GM23338 (cell line): ENCODE data around the gene ZNF622.

Source experiments
- EZH2phosphoT487 ChIP-seq: fragments of 200-600 bp; sonication (generic); IDR thresholded peaks from one replicate; pipeline ENCODE4 v1.8.1; 2018; ENCODE audit warnings: antibody characterized with exemption; ENCODE audit not compliant: unreplicated experiment
- TF ChIP-seq, protein P1 (sequence below), 2 experiments: fragments of 200-600 bp in 1 of 2; sonication (generic) in 1 of 2; conservative IDR thresholded peaks; 2 replicates each; pipeline versions ENCODE4 v1.5.1 to v1.6.1; 2016 to 2017; ENCODE audit warnings: antibody characterized with exemption in 2 of 2, low read depth in 2 of 2, mild to moderate bottlenecking in 2 of 2, moderate library complexity in 1 of 2

DNA sequence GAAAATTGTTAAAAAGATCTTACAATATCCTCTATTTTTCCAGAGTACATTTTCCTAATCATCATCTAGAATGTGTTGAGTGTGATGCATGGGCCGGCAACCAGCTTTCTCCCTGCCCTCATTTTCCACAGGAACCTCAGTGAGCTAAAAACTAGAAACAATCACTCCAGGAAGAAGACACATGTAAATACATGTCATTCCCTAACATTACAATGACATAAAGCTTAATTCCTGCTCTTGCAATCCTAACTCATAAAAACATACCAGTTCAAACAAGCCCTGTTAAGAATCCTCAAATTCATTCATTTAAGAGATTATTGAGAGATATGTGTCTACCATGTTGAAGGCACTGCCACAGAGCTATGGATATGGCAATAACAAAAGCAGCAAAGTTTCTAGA, 18.5 kb upstream of the ZNF622 start:
- TF ChIP-seq, protein P1, sequence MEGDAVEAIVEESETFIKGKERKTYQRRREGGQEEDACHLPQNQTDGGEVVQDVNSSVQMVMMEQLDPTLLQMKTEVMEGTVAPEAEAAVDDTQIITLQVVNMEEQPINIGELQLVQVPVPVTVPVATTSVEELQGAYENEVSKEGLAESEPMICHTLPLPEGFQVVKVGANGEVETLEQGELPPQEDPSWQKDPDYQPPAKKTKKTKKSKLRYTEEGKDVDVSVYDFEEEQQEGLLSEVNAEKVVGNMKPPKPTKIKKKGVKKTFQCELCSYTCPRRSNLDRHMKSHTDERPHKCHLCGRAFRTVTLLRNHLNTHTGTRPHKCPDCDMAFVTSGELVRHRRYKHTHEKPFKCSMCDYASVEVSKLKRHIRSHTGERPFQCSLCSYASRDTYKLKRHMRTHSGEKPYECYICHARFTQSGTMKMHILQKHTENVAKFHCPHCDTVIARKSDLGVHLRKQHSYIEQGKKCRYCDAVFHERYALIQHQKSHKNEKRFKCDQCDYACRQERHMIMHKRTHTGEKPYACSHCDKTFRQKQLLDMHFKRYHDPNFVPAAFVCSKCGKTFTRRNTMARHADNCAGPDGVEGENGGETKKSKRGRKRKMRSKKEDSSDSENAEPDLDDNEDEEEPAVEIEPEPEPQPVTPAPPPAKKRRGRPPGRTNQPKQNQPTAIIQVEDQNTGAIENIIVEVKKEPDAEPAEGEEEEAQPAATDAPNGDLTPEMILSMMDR (conservative IDR thresholded peaks at IDR 0.05; ENCODE audit: low read depth in 2 of 2), result no peak
- no peak for TF ChIP-seq EZH2phosphoT487
